ENCODE measurements around the gene PCP4L1.
"Not testable (repeated sequence)": the region's sequence is repeated elsewhere in the genome, so short reads cannot be mapped to it uniquely, and the experiment has no call there.

The PCP4L1 gene

DNA sequence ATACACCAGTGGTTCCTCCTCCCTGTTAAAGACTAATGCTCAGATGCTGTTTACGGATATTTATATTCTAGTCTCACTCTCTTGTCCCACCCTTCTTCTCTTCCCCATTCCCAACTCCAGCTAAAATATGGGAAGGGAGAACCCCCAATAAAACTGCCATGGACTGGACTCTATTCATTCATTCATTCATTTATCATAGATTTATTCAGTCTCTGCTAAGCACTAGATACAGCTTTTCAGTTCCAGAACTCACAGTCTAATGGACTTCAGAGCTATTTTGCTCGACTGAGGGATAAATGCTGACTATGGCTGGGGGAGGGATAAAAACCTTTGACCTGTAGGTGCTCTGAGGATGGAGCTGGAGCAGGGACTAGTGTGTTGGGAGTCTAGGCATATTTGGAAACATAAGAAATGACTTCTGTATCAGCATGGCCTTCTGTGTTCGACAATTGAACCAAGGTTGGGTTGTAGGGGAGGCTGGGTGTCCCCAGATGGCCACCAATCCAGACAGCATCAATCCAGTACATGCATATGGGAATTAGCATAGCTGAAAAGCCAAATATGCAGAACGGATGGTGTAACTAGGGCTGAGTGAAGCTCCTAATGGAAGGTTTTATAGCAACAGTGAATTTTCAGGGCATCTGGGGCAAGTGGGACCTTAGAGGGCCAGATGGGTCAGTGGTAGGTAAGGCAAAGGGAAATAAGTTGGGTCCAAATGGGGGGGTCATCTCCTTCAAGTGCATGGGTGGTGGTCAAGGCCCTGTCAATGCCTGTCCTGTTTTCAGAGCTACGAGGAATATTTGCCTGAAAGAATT lies 39.3 kb upstream of the PCP4L1 start:
- DNase-seq (ENCODE audit: insufficient read length, low spot score) = no peak
- no peak for FAIRE-seq
- no peak for TF ChIP-seq POU2F2 (IDR thresholded peaks at IDR 0.05; ENCODE audit: low read depth, low read length)
- TF ChIP-seq SPI1 (IDR thresholded peaks at IDR 0.05; ENCODE audit: low read depth, low read length) = no peak

DNA sequence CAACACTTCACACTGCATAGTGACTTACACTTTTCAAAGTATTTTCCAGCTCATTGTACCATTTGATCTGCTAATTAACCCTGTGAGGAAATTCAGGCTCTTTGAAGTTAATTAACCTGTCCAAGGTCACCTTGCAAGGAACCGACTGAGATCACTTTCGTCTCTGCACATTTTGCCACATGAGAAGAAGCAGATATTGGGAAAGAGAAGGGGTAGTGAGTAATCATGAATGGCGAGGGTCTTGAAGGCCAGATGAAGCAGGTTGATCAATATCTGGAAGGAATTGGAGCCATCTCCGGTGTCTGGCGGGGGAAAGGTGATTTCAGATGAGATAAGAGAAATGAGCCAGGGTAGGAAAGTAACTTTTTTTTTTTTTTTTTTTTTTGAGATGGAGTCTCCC lies 38.5 kb upstream of the PCP4L1 start:
- TF ChIP-seq POLR2A (IDR thresholded peaks at IDR 0.05; ENCODE audit: low read depth, low read length) (no peak), SPI1 (IDR thresholded peaks at IDR 0.05; ENCODE audit: low read depth, low read length) (no peak), PAX5 (IDR thresholded peaks at IDR 0.05; ENCODE audit: insufficient read depth, low read length, severe bottlenecking) (no peak), TAF1 (IDR thresholded peaks at IDR 0.05; ENCODE audit: low read depth, low read length) (no peak), POLR2AphosphoS5 (IDR thresholded peaks at IDR 0.05; ENCODE audit: low read depth, low read length) (no peak), POU2F2 (IDR thresholded peaks at IDR 0.05; ENCODE audit: low read depth, low read length) (no peak)
- FAIRE-seq (no peak), DNase-seq (ENCODE audit: insufficient read length, low spot score) (no peak)

GRCh38 chr1:161222175-161223019 lies 36.1 kb upstream of the PCP4L1 start:
- no peak for FAIRE-seq
- DNase-seq (ENCODE audit: insufficient read length, low spot score) = no peak
- TF ChIP-seq SPI1 (IDR thresholded peaks at IDR 0.05; ENCODE audit: low read depth, low read length) (no peak), POLR2AphosphoS5 (IDR thresholded peaks at IDR 0.05; ENCODE audit: low read depth, low read length) (no peak), PAX5 (IDR thresholded peaks at IDR 0.05; ENCODE audit: insufficient read depth, low read length, severe bottlenecking) (no peak), POU2F2 (IDR thresholded peaks at IDR 0.05; ENCODE audit: low read depth, low read length) (no peak), TAF1 (IDR thresholded peaks at IDR 0.05; ENCODE audit: low read depth, low read length) (no peak), POLR2A (IDR thresholded peaks at IDR 0.05; ENCODE audit: low read depth, low read length) (no peak)

DNA sequence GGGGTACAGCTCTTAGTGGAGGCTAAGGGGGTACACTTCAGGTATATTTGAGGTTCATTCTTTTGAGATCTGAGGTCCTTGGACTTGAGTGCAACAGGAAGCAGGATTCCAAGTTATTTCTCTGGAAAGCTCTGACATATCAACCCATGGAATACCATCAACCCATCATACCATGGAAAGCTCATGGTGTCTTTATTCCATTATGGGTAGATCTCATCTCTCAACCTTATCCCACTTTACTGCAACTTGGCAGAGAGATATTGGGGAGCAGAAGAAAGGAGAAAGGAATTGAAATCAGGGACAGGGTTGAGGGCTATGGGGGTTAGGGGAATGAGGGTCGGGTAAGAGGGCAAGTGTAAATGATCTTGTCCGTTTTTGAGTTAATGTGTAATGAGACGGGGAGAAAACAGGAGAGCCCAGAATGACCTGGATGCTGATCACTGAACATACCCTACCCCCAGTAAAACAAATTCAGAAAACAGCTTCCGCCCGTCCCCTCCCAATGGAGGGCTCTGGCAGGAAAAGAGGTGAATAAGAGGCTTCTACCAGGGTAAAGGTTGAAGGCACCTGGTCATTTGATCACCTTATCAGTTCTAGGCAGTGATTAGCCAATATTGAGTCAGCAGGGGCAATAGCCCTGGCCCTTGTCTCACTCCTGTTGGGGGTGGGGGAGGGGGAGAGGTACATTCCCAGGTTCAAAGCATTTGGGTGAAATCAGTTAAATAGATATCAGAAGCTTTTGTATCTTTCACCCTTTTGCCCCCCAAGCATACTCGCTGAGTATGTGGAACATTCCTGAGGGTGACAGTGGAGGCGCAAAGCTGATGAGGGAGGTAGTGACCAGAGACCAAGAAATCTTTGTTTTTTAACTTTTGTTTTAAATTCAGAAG lies 34.5 kb upstream of the PCP4L1 start:
- DNase-seq (ENCODE audit: insufficient read length, low spot score) (no peak), FAIRE-seq (no peak)
- TF ChIP-seq PAX5 (IDR thresholded peaks at IDR 0.05; ENCODE audit: insufficient read depth, low read length, severe bottlenecking) (no peak), POLR2AphosphoS5 (IDR thresholded peaks at IDR 0.05; ENCODE audit: low read depth, low read length) (no peak), SPI1 (IDR thresholded peaks at IDR 0.05; ENCODE audit: low read depth, low read length) (no peak), POU2F2 (IDR thresholded peaks at IDR 0.05; ENCODE audit: low read depth, low read length) (no peak), TAF1 (IDR thresholded peaks at IDR 0.05; ENCODE audit: low read depth, low read length) (no peak), POLR2A (IDR thresholded peaks at IDR 0.05; ENCODE audit: low read depth, low read length) (no peak)

- not testable (repeated sequence) for FAIRE-seq; DNase-seq (ENCODE audit: insufficient read length, low spot score)
These were observed 33.9 kb upstream of the PCP4L1 start for GRCh38 chr1:161224695-161225087.

DNA sequence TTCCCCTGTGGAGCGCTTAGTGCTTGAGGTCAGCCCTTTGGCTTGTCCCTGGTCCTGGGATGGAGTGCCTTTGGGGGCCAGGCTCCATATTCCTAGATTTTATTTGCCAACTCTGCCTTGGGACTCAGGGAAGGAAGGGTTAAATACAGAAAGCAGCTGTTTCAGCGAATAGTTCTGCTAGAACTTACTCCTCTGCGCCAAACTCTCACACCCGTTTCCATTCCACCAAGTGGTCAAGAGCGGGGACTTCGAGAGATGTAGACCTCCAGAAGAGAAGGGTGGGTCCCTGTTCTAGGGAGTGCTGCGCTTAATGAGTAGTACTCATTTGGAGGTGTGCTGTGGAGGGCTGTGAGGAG lies 33.4 kb upstream of the PCP4L1 start:
- TF ChIP-seq PAX5 (IDR thresholded peaks at IDR 0.05; ENCODE audit: insufficient read depth, low read length, severe bottlenecking) = no peak
- no peak for TF ChIP-seq TAF1 (IDR thresholded peaks at IDR 0.05; ENCODE audit: low read depth, low read length)
- no peak for TF ChIP-seq POLR2AphosphoS5 (IDR thresholded peaks at IDR 0.05; ENCODE audit: low read depth, low read length)
- no peak for TF ChIP-seq SPI1 (IDR thresholded peaks at IDR 0.05; ENCODE audit: low read depth, low read length)
- no peak for TF ChIP-seq POU2F2 (IDR thresholded peaks at IDR 0.05; ENCODE audit: low read depth, low read length)
- no peak for TF ChIP-seq POLR2A (IDR thresholded peaks at IDR 0.05; ENCODE audit: low read depth, low read length)
- no peak for DNase-seq (ENCODE audit: insufficient read length, low spot score)
- no peak for FAIRE-seq

DNA sequence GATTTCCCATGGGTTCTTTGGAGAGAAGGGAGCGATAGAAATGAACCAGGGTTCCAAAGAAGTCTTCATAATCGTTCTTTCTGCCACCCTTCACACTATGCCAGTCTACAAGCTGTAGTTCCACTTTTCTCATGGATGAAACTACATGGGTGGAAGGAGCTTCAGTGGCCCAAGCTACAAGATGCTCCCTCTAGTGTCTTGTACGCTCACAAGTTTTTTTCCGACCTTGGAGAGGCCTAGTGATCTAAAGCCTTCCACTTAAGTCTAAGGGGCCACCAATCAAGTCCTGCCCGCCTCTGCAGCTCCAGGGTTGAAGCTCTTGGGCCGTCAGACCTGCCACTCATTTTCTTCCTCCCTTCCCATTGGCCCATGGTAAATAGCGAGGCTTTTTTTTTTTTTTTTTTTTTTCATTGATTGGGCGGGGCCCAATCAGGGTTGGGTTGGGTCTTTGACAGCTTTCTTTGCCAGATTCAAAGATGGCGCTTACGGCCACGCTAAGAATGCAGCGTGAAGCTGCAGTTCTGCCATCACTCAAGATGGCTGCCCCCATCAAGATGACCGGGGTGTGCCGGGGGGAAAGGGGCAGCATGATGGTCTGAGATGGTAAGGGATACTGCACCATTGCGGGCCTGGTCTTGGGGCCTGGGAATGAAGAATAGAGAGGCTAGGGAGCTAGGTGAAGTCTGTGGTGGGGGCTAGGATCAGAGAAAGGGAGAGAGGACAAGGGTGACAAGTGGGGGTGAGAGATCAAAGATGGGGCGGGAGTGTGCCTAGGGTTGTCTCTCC lies 32.8 kb upstream of the PCP4L1 start, which contains the start of gene TOMM40L:
TSS of gene TOMM40L (plus strand) at position 527 of the 786 bp plus-strand sequence. CDS start 430 bp downstream, outside the sequence.
- peak; percentile 95 for FAIRE-seq
- TF ChIP-seq POLR2A (IDR thresholded peaks at IDR 0.05; ENCODE audit: low read depth, low read length) = no peak
- no peak for TF ChIP-seq PAX5 (IDR thresholded peaks at IDR 0.05; ENCODE audit: insufficient read depth, low read length, severe bottlenecking)
- no peak for TF ChIP-seq POU2F2 (IDR thresholded peaks at IDR 0.05; ENCODE audit: low read depth, low read length)
- no peak for TF ChIP-seq SPI1 (IDR thresholded peaks at IDR 0.05; ENCODE audit: low read depth, low read length)
- peak; percentile 73 for TF ChIP-seq TAF1 (IDR thresholded peaks at IDR 0.05; ENCODE audit: low read depth, low read length)
- no peak for TF ChIP-seq POLR2AphosphoS5 (IDR thresholded peaks at IDR 0.05; ENCODE audit: low read depth, low read length)
- DNase-seq (ENCODE audit: insufficient read length, low spot score) = peak; percentile 77

DNA sequence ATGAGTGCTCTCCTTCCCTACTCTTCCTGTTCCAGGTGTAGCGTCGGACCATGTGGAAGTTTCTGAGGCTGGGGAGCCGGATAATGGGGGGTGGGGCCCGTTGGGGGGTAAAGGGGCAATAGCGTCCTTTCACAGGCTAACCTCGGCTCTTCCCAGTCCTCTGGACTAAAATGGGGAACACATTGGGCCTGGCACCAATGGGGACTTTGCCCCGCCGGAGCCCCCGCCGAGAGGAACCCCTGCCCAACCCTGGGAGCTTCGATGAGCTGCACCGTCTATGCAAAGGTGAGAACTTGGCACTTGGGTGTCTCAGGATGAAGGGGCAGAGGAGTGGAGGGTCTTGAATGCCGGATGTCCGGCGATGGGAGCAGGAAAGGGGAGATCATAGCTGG lies 32.2 kb upstream of the PCP4L1 start:
- FAIRE-seq = no peak

DNA sequence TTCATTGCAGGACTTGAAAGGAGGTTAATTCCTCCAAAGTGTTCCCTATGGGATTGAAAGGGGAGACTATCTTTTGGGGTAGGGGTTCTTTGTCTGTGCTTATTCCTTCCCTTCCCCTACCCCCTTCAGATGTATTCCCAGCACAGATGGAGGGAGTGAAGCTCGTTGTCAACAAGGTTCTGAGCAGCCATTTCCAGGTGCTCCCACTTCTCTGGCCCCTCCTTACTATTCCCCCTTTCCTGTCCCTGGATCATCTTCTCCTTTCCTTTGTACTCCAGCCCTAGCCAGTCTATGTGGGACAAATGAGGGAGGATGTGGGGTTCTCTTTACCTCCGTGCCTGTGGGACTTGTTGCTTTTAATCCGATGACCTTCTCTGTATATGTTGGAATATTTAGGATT lies 31.8 kb upstream of the PCP4L1 start:
- DNase-seq (ENCODE audit: insufficient read length, low spot score) (no peak), FAIRE-seq (no peak)
- TF ChIP-seq POLR2A (IDR thresholded peaks at IDR 0.05; ENCODE audit: low read depth, low read length) (no peak), SPI1 (IDR thresholded peaks at IDR 0.05; ENCODE audit: low read depth, low read length) (no peak), POU2F2 (IDR thresholded peaks at IDR 0.05; ENCODE audit: low read depth, low read length) (no peak), TAF1 (IDR thresholded peaks at IDR 0.05; ENCODE audit: low read depth, low read length) (no peak), PAX5 (IDR thresholded peaks at IDR 0.05; ENCODE audit: insufficient read depth, low read length, severe bottlenecking) (no peak), POLR2AphosphoS5 (IDR thresholded peaks at IDR 0.05; ENCODE audit: low read depth, low read length) (no peak)

More for the DNA sequence above, 32.2 kb upstream of the PCP4L1 start:
- TF ChIP-seq TAF1 (IDR thresholded peaks at IDR 0.05; ENCODE audit: low read depth, low read length) (peak; percentile 6; the same call in 1 of the 2 replicates), SPI1 (IDR thresholded peaks at IDR 0.05; ENCODE audit: low read depth, low read length) (no peak)
- no peak for DNase-seq (ENCODE audit: insufficient read length, low spot score)

All from GM12891 (cell line).